B cell (primary cell): ENCODE data around the gene SLC7A9. TPM values are rescaled to one million over a fixed set of nuclear protein-coding genes. Genes with fewer than 3 reads are reported as not detected.

Source experiments
- ATAC-seq: fragments of 200-7000 bp; cut with Tn5 transposase; one replicate; pipeline ENCODE4 v1.10.0; 2021; ENCODE audit warnings: low read depth, mild to moderate bottlenecking, moderate number of reproducible peaks, moderate library complexity
- CTCF ChIA-PET: fragments of 350-600 bp; sonication (Branson Sonifier 250); formaldehyde crosslinking; loops from one replicate; lab custom pipeline; 2021; ENCODE audit warnings: antibody characterized with exemption, inconsistent platforms; lab: Charles Lee
- POLR2A ChIA-PET: fragments of 350-600 bp; sonication (Branson Sonifier 250); formaldehyde crosslinking; loops from one replicate; lab custom pipeline; 2021; ENCODE audit warnings: antibody characterized with exemption; lab: Charles Lee
- DNase-seq: peaks from one replicate; pipeline ENCODE4 v3.0.0; 2013
- H2AFZ ChIP-seq: 2 replicates; pipeline ENCODE4 v1.6.1; 2012; ENCODE audit warnings: mild to moderate bottlenecking, low read depth, low read length; ENCODE audit not compliant: insufficient read depth, poor library complexity, severe bottlenecking
- H3K27ac ChIP-seq, 2 donors: 1 replicate in 1 of 2; 2 replicates in 1 of 2; pipeline ENCODE4 v1.5.1; 2012 to 2013; ENCODE audit warnings: low read length in 2 of 2, mild to moderate bottlenecking in 2 of 2, moderate library complexity in 1 of 2
- H3K27me3 ChIP-seq, 4 experiments: fragments of 200-600 bp in 1 of 4; sonication (generic) in 1 of 4; replicated peaks in 1 of 4; 1 replicate in 2 of 4; 2 replicates in 2 of 4; pipeline versions ENCODE4 v1.6.1 to v1.7.0; 2013 to 2016; ENCODE audit warnings: low read length in 3 of 4, mild to moderate bottlenecking in 2 of 4, mixed read lengths in 1 of 4, moderate library complexity in 1 of 4; ENCODE audit not compliant: insufficient read depth in 4 of 4, control insufficient read depth in 3 of 4; ENCODE audit errors: control extremely low read depth in 1 of 4
- H3K36me3 ChIP-seq, 2 experiments: replicated peaks in 1 of 2; 1 replicate in 1 of 2; 2 replicates in 1 of 2; pipeline versions ENCODE4 v1.6.1 to v1.7.1; 2013; ENCODE audit warnings: low read length in 1 of 2; ENCODE audit not compliant: insufficient read depth in 2 of 2, control insufficient read depth in 1 of 2; ENCODE audit errors: control extremely low read depth in 1 of 2, extremely low read depth in 1 of 2
- H3K4me1 ChIP-seq, 2 donors: fragments of 200-600 bp in 1 of 2; sonication (generic) in 1 of 2; 1 replicate in 1 of 2; 2 replicates in 1 of 2; pipeline versions ENCODE4 v1.5.1 to v1.6.1; 2013 to 2017; ENCODE audit warnings: low read length in 2 of 2; ENCODE audit not compliant: control insufficient read depth in 2 of 2, insufficient read depth in 2 of 2
- H3K4me2 ChIP-seq: replicated peaks from 2 replicates; pipeline ENCODE3; 2012; ENCODE audit warnings: mild to moderate bottlenecking, low read depth, low read length; ENCODE audit not compliant: poor library complexity, severe bottlenecking
- H3K4me3 ChIP-seq, 5 experiments: fragments of 200-600 bp in 1 of 5; sonication (generic) in 1 of 5; 1 replicate in 3 of 5; 2 replicates in 2 of 5; pipeline versions ENCODE4 v1.5.1 to v1.7.0; 2011 to 2016; ENCODE audit warnings: low read length in 4 of 5, mild to moderate bottlenecking in 4 of 5, low read depth in 2 of 5, control low read depth in 1 of 5, moderate library complexity in 1 of 5; ENCODE audit not compliant: insufficient read depth in 1 of 5; ENCODE audit errors: control extremely low read depth in 1 of 5, extremely low read depth in 1 of 5
- H3K79me2 ChIP-seq: fragments of 200-600 bp; sonication (generic); one replicate; pipeline ENCODE4 v1.6.0; 2016; ENCODE audit warnings: low read length; ENCODE audit not compliant: control insufficient read depth, insufficient read depth
- H3K9ac ChIP-seq: fragments of 200-600 bp; sonication (generic); 2 replicates; pipeline ENCODE4 v1.6.1; 2017; ENCODE audit warnings: mild to moderate bottlenecking, low read length, moderate library complexity
- H3K9me3 ChIP-seq, 3 donors: one replicate each; pipeline versions ENCODE4 v1.6.1 to v1.7.1; 2013; ENCODE audit warnings: low read length in 2 of 3; ENCODE audit not compliant: control insufficient read depth in 2 of 3, insufficient read depth in 1 of 3; ENCODE audit errors: control extremely low read depth in 1 of 3
- H4K20me1 ChIP-seq: 2 replicates; pipeline ENCODE4 v1.6.0; 2012; ENCODE audit warnings: mild to moderate bottlenecking, low read length; ENCODE audit not compliant: insufficient read depth, control insufficient read depth, poor library complexity, severe bottlenecking
- H3K27ac Mint-ChIP-seq: one replicate; pipeline ENCODE4 v1.8.0; 2021; ENCODE audit warnings: mixed read lengths
- H3K27me3 Mint-ChIP-seq: one replicate; pipeline ENCODE4 v1.8.0; 2021; ENCODE audit warnings: mixed read lengths
- H3K4me1 Mint-ChIP-seq: one replicate; pipeline ENCODE4 v1.8.0; 2021; ENCODE audit warnings: mixed read lengths
- H3K4me3 Mint-ChIP-seq: one replicate; pipeline ENCODE4 v1.8.0; 2021; ENCODE audit warnings: mixed read lengths
- H3K9me3 Mint-ChIP-seq: one replicate; pipeline ENCODE4 v1.8.0; 2022; ENCODE audit warnings: mixed read lengths; ENCODE audit not compliant: insufficient read depth
- CTCF ChIP-seq: fragments of 200-600 bp; IDR thresholded peaks from one replicate; pipeline ENCODE4 v1.8.0; 2022; ENCODE audit warnings: antibody characterized with exemption, mild to moderate bottlenecking
- EZH2 ChIP-seq: IDR thresholded peaks from 2 replicates; pipeline ENCODE4 v1.6.1; 2012; ENCODE audit warnings: borderline replicate concordance, low read depth, mild to moderate bottlenecking, moderate library complexity, low read length; ENCODE audit not compliant: insufficient read depth, poor library complexity, severe bottlenecking
- WGBS: methylation state at CpG from one replicate; pipeline ENCODE4 v1.1.5; 2013; ENCODE audit warnings: missing lambda C conversion rate; ENCODE audit not compliant: insufficient coverage; 5-methylcytosine and 5-hydroxymethylcytosine counted together
- intact Hi-C: fragments of 100-400 bp; cut with micrococcal nuclease; formaldehyde crosslinking; loops from one replicate; pipeline ENCODE4 v1.10.0; 2022
- polyA plus RNA-seq: library from polyadenylated mRNA; depleted of rRNA; stranded (reverse); fragments of >200 nt; gene quantifications from 2 replicates; pipeline ENCODE4 v1.2.3, GENCODE V29; 2012
- total RNA-seq, 2 donors: library from RNA; stranded (reverse); fragments of 120-200 nt in 1 of 2; gene quantifications; 1 replicate in 1 of 2; 2 replicates in 1 of 2; pipeline versions ENCODE4 v1.2.3 to v1.2.4, GENCODE V29; 2013 to 2022

The SLC7A9 gene
- total and polyA plus RNA-seq, 2 donors (not counting 1 experiment from before 2014, with no cell fraction given) = 0.19 to 0.62 TPM

GRCh38 chr19:32809754-32810153 is 59.8 kb downstream of the SLC7A9 start:
- no peak for ATAC-seq
- Histone ChIP-seq H3K27ac (no peak overlapping the region), H3K79me2 (no peaks in the 10 kb centered on the region), H3K4me3 (no peak overlapping the region), H3K36me3 (no peaks in the 10 kb centered on the region), H2AFZ (no peak overlapping the region), H3K4me2 (no peak overlapping the region), H3K9ac (no peak overlapping the region), H3K4me1 (no peaks in the 10 kb centered on the region), H3K9me3 (no peaks in the 10 kb centered on the region), H4K20me1 (no peaks in the 10 kb centered on the region), H3K27me3 (peaks cover 0 to 5% (median 0%) of the 10 kb centered on the region in 4 experiments)
- Mint-ChIP-seq H3K27me3 (peaks cover 33% of the 10 kb centered on the region), H3K4me1 (no peaks in the 10 kb centered on the region), H3K9me3 (no peaks in the 10 kb centered on the region), H3K27ac (no peak overlapping the region), H3K4me3 (no peak overlapping the region)
- no CpG with 5 or more reads among the region's 3 CpGs for WGBS
- TF ChIP-seq EZH2 = no peak
- TF ChIP-seq CTCF = no peak
- intact Hi-C loops = no loop called here
- CTCF ChIA-PET = no interaction called here
- POLR2A ChIA-PET = no interaction called here
- no peak for DNase-seq

GRCh38 chr19:32809254-32809653 is 60.3 kb downstream of the SLC7A9 start:
- Histone ChIP-seq H3K4me3 (no peak overlapping the region), H3K9me3 (no peaks in the 10 kb centered on the region), H3K4me1 (no peaks in the 10 kb centered on the region), H3K36me3 (no peaks in the 10 kb centered on the region), H3K9ac (no peak overlapping the region), H3K27me3 (peaks cover 0 to 5% (median 0%) of the 10 kb centered on the region in 4 experiments), H2AFZ (no peak overlapping the region), H3K79me2 (no peaks in the 10 kb centered on the region), H3K4me2 (no peak overlapping the region), H3K27ac (no peak overlapping the region), H4K20me1 (no peaks in the 10 kb centered on the region)
- POLR2A ChIA-PET = no interaction called here
- DNase-seq = no peak
- CTCF ChIA-PET = no interaction called here
- ATAC-seq = no peak
- intact Hi-C loops = no loop called here
- Mint-ChIP-seq H3K27ac (no peak overlapping the region), H3K9me3 (no peaks in the 10 kb centered on the region), H3K27me3 (peaks cover 30% of the 10 kb centered on the region), H3K4me1 (no peaks in the 10 kb centered on the region), H3K4me3 (no peak overlapping the region)
- TF ChIP-seq CTCF (no peak), EZH2 (no peak)
- WGBS = 70% methylated on average over 5 of the region's 5 CpGs
